Measurements from ENCODE around the gene SART1.

The SART1 gene

GRCh38 chr11:65962141-65962564, 619 bp downstream of the SART1 start:
- DNase-seq = no peak
- no peaks in the 10 kb centered on the region for H3K27me3 ChIP-seq (replicated peaks; ENCODE audit: control insufficient read depth, insufficient read depth, low read length, poor library complexity, severe bottlenecking)
- H3K27ac ChIP-seq (ENCODE audit: insufficient read depth, low read length, poor library complexity, severe bottlenecking) = peak overlapping the region; percentile 98
- H3K36me3 ChIP-seq (ENCODE audit: control insufficient read depth, insufficient read depth, low read length) = peaks cover 33% of the 10 kb centered on the region
- no peaks in the 10 kb centered on the region for H3K9me3 ChIP-seq (ENCODE audit: control insufficient read depth, low read length)
- peaks cover 21% of the 10 kb centered on the region for H3K4me1 ChIP-seq (ENCODE audit: control insufficient read depth, insufficient read depth, low read length, poor library complexity, severe bottlenecking)
- H3K4me3 ChIP-seq (ENCODE audit: insufficient read depth, low read depth, low read length, poor library complexity, severe bottlenecking) = peak overlapping the region; percentile 100

GRCh38 chr11:65964906-65965305, 3.4 kb downstream of the SART1 start:
- H3K4me3 ChIP-seq (ENCODE audit: insufficient read depth, low read depth, low read length, poor library complexity, severe bottlenecking) = no peak overlapping the region
- no peaks in the 10 kb centered on the region for H3K9me3 ChIP-seq (ENCODE audit: control insufficient read depth, low read length)
- no peaks in the 10 kb centered on the region for H3K27me3 ChIP-seq (replicated peaks; ENCODE audit: control insufficient read depth, insufficient read depth, low read length, poor library complexity, severe bottlenecking)
- H3K4me1 ChIP-seq (ENCODE audit: control insufficient read depth, insufficient read depth, low read length, poor library complexity, severe bottlenecking) = peaks cover 18% of the 10 kb centered on the region
- H3K36me3 ChIP-seq (ENCODE audit: control insufficient read depth, insufficient read depth, low read length) = peaks cover 60% of the 10 kb centered on the region
- H3K27ac ChIP-seq (ENCODE audit: insufficient read depth, low read length, poor library complexity, severe bottlenecking) = no peak overlapping the region
- DNase-seq = no peak

GRCh38 chr11:65965986-65966762, 4.6 kb downstream of the SART1 start:
- no peak overlapping the region for H3K4me3 ChIP-seq (ENCODE audit: insufficient read depth, low read depth, low read length, poor library complexity, severe bottlenecking)
- H3K27ac ChIP-seq (ENCODE audit: insufficient read depth, low read length, poor library complexity, severe bottlenecking) = no peak overlapping the region
- DNase-seq = no peak
- H3K9me3 ChIP-seq (ENCODE audit: control insufficient read depth, low read length) = no peaks in the 10 kb centered on the region
- peaks cover 18% of the 10 kb centered on the region for H3K4me1 ChIP-seq (ENCODE audit: control insufficient read depth, insufficient read depth, low read length, poor library complexity, severe bottlenecking)
- H3K27me3 ChIP-seq (replicated peaks; ENCODE audit: control insufficient read depth, insufficient read depth, low read length, poor library complexity, severe bottlenecking) = no peaks in the 10 kb centered on the region
- peaks cover 63% of the 10 kb centered on the region for H3K36me3 ChIP-seq (ENCODE audit: control insufficient read depth, insufficient read depth, low read length)

GRCh38 chr11:65967329-65967934, 5.9 kb downstream of the SART1 start:
- H3K36me3 ChIP-seq (ENCODE audit: control insufficient read depth, insufficient read depth, low read length) = peaks cover 63% of the 10 kb centered on the region
- H3K9me3 ChIP-seq (ENCODE audit: control insufficient read depth, low read length) = no peaks in the 10 kb centered on the region
- H3K4me1 ChIP-seq (ENCODE audit: control insufficient read depth, insufficient read depth, low read length, poor library complexity, severe bottlenecking) = peaks cover 14% of the 10 kb centered on the region
- no peak overlapping the region for H3K27ac ChIP-seq (ENCODE audit: insufficient read depth, low read length, poor library complexity, severe bottlenecking)
- H3K27me3 ChIP-seq (replicated peaks; ENCODE audit: control insufficient read depth, insufficient read depth, low read length, poor library complexity, severe bottlenecking) = no peaks in the 10 kb centered on the region
- no peak for DNase-seq
- H3K4me3 ChIP-seq (ENCODE audit: insufficient read depth, low read depth, low read length, poor library complexity, severe bottlenecking) = no peak overlapping the region

- no peaks in the 10 kb centered on the region for H3K27me3 ChIP-seq (replicated peaks; ENCODE audit: control insufficient read depth, insufficient read depth, low read length, poor library complexity, severe bottlenecking)
- no peak overlapping the region for H3K4me3 ChIP-seq (ENCODE audit: insufficient read depth, low read depth, low read length, poor library complexity, severe bottlenecking)
- H3K4me1 ChIP-seq (ENCODE audit: control insufficient read depth, insufficient read depth, low read length, poor library complexity, severe bottlenecking) = peaks cover under 1% of the 10 kb centered on the region
- no peak overlapping the region for H3K27ac ChIP-seq (ENCODE audit: insufficient read depth, low read length, poor library complexity, severe bottlenecking)
- DNase-seq = no peak
- peaks cover 67% of the 10 kb centered on the region for H3K36me3 ChIP-seq (ENCODE audit: control insufficient read depth, insufficient read depth, low read length)
- no peaks in the 10 kb centered on the region for H3K9me3 ChIP-seq (ENCODE audit: control insufficient read depth, low read length)
Measured at GRCh38 chr11:65968600-65969482, 7.3 kb downstream of the SART1 start.

- Histone ChIP-seq H3K36me3 (ENCODE audit: control insufficient read depth, insufficient read depth, low read length) (peaks cover 48% of the 10 kb centered on the region), H3K4me1 (ENCODE audit: control insufficient read depth, insufficient read depth, low read length, poor library complexity, severe bottlenecking) (no peaks in the 10 kb centered on the region), H3K27me3 (replicated peaks; ENCODE audit: control insufficient read depth, insufficient read depth, low read length, poor library complexity, severe bottlenecking) (no peaks in the 10 kb centered on the region), H3K4me3 (ENCODE audit: insufficient read depth, low read depth, low read length, poor library complexity, severe bottlenecking) (no peak overlapping the region), H3K9me3 (ENCODE audit: control insufficient read depth, low read length) (no peaks in the 10 kb centered on the region), H3K27ac (ENCODE audit: insufficient read depth, low read length, poor library complexity, severe bottlenecking) (no peak overlapping the region)
- DNase-seq = no peak
Measured at GRCh38 chr11:65972116-65972515, 10.6 kb downstream of the SART1 start.

- H3K4me1 ChIP-seq (ENCODE audit: control insufficient read depth, insufficient read depth, low read length, poor library complexity, severe bottlenecking) = no peaks in the 10 kb centered on the region
- no peak for DNase-seq
- no peaks in the 10 kb centered on the region for H3K9me3 ChIP-seq (ENCODE audit: control insufficient read depth, low read length)
- H3K4me3 ChIP-seq (ENCODE audit: insufficient read depth, low read depth, low read length, poor library complexity, severe bottlenecking) = no peak overlapping the region
- H3K36me3 ChIP-seq (ENCODE audit: control insufficient read depth, insufficient read depth, low read length) = peaks cover 46% of the 10 kb centered on the region
- no peak overlapping the region for H3K27ac ChIP-seq (ENCODE audit: insufficient read depth, low read length, poor library complexity, severe bottlenecking)
- H3K27me3 ChIP-seq (replicated peaks; ENCODE audit: control insufficient read depth, insufficient read depth, low read length, poor library complexity, severe bottlenecking) = no peaks in the 10 kb centered on the region
Measured at GRCh38 chr11:65973439-65974110, 12.0 kb downstream of the SART1 start.

GRCh38 chr11:65975771-65976170, 14.2 kb downstream of the SART1 start:
- Histone ChIP-seq H3K9me3 (ENCODE audit: control insufficient read depth, low read length) (no peaks in the 10 kb centered on the region), H3K36me3 (ENCODE audit: control insufficient read depth, insufficient read depth, low read length) (peaks cover 40% of the 10 kb centered on the region), H3K4me3 (ENCODE audit: insufficient read depth, low read depth, low read length, poor library complexity, severe bottlenecking) (no peak overlapping the region), H3K4me1 (ENCODE audit: control insufficient read depth, insufficient read depth, low read length, poor library complexity, severe bottlenecking) (no peaks in the 10 kb centered on the region), H3K27me3 (replicated peaks; ENCODE audit: control insufficient read depth, insufficient read depth, low read length, poor library complexity, severe bottlenecking) (no peaks in the 10 kb centered on the region), H3K27ac (ENCODE audit: insufficient read depth, low read length, poor library complexity, severe bottlenecking) (no peak overlapping the region)
- DNase-seq = no peak

GRCh38 chr11:65976216-65977176, 15.0 kb downstream of the SART1 start:
- no peak overlapping the region for H3K4me3 ChIP-seq (ENCODE audit: insufficient read depth, low read depth, low read length, poor library complexity, severe bottlenecking)
- no peaks in the 10 kb centered on the region for H3K9me3 ChIP-seq (ENCODE audit: control insufficient read depth, low read length)
- H3K27me3 ChIP-seq (replicated peaks; ENCODE audit: control insufficient read depth, insufficient read depth, low read length, poor library complexity, severe bottlenecking) = no peaks in the 10 kb centered on the region
- H3K27ac ChIP-seq (ENCODE audit: insufficient read depth, low read length, poor library complexity, severe bottlenecking) = no peak overlapping the region
- DNase-seq = no peak
- peaks cover 40% of the 10 kb centered on the region for H3K36me3 ChIP-seq (ENCODE audit: control insufficient read depth, insufficient read depth, low read length)
- H3K4me1 ChIP-seq (ENCODE audit: control insufficient read depth, insufficient read depth, low read length, poor library complexity, severe bottlenecking) = no peaks in the 10 kb centered on the region
